Measurements from ENCODE around the gene C6orf132. TPM values are rescaled to one million over a fixed set of nuclear protein-coding genes. Genes with fewer than 3 reads are reported as not detected.

Gene C6orf132
- total and polyA plus RNA-seq, 2 experiments from 2014 or later = 22.2 to 40.9 TPM

- Mint-ChIP-seq H3K4me1 (peaks cover 30% of the 10 kb centered on the region), H3K4me3 (no peak overlapping the region), H3K27me3 (ENCODE audit: insufficient read depth, low read depth, poor library complexity) (peaks cover 10% of the 10 kb centered on the region), H3K9me3 (no peaks in the 10 kb centered on the region), H3K36me3 (ENCODE audit: low read depth) (no peaks in the 10 kb centered on the region), H3K27ac (no peak overlapping the region)
- DNase-seq (ENCODE audit: low spot score) = no peak
- Histone ChIP-seq H3K4me1 (ENCODE audit: insufficient read depth) (peaks cover 4% of the 10 kb centered on the region), H3K79me2 (replicated peaks; ENCODE audit: insufficient read depth) (no peaks in the 10 kb centered on the region), H3K36me3 (ENCODE audit: insufficient read depth) (no peaks in the 10 kb centered on the region), H3K27ac (ENCODE audit: low read depth) (no peak overlapping the region), H3K9me2 (ENCODE audit: insufficient read depth) (no peaks in the 10 kb centered on the region), H3F3A (replicated peaks; ENCODE audit: low read depth) (no peaks in the 10 kb centered on the region; the same call in 1 of the 2 replicates), H3K4me3 (no peak overlapping the region), H4K20me1 (replicated peaks; ENCODE audit: insufficient read depth) (no peaks in the 10 kb centered on the region), H2AFZ (no peak overlapping the region), H3K4me2 (no peak overlapping the region), H3K27me3 (ENCODE audit: insufficient read depth) (no peaks in the 10 kb centered on the region)
- TF ChIP-seq POLR2AphosphoS5 (IDR thresholded peaks at IDR 0.05; ENCODE audit: low read depth) = no peak
- TF ChIP-seq EZH2phosphoT487 (IDR thresholded peaks at IDR 0.05; ENCODE audit: unreplicated experiment) = no peak
- no peak for TF ChIP-seq ZNF462 (CRISPR knock-in tag; IDR thresholded peaks at IDR 0.05)
- no peak for TF ChIP-seq NANOG (IDR thresholded peaks at IDR 0.05; ENCODE audit: borderline replicate concordance)
- TF ChIP-seq ZNF331 (CRISPR knock-in tag; IDR thresholded peaks at IDR 0.05; ENCODE audit: low read depth) = no peak
- TF ChIP-seq JUNB (IDR thresholded peaks at IDR 0.05; ENCODE audit: unreplicated experiment) = no peak
- ATAC-seq = no peak
These were observed 46.0 kb upstream of the C6orf132 start for GRCh38 chr6:42188406-42188805.

- no peaks in the 10 kb centered on the region for H3K79me2 ChIP-seq (replicated peaks; ENCODE audit: insufficient read depth)
- no peaks in the 10 kb centered on the region for H3K9me3 Mint-ChIP-seq
- ATAC-seq (peak; percentile 41; the same call in 2 of the 3 replicates), DNase-seq (ENCODE audit: low spot score) (no peak)
- H3K4me2 ChIP-seq = no peak overlapping the region
- peaks cover 5% of the 10 kb centered on the region for H3K27me3 Mint-ChIP-seq (ENCODE audit: insufficient read depth, low read depth, poor library complexity)
- peaks cover 4% of the 10 kb centered on the region for H3K4me1 ChIP-seq (ENCODE audit: insufficient read depth)
- no peaks in the 10 kb centered on the region for H3K36me3 Mint-ChIP-seq (ENCODE audit: low read depth)
- no peaks in the 10 kb centered on the region for H3K36me3 ChIP-seq (ENCODE audit: insufficient read depth)
- no peaks in the 10 kb centered on the region for H4K20me1 ChIP-seq (replicated peaks; ENCODE audit: insufficient read depth)
- no peak overlapping the region for H3K27ac ChIP-seq (ENCODE audit: low read depth)
- no peak for TF ChIP-seq ZNF462 (CRISPR knock-in tag; IDR thresholded peaks at IDR 0.05)
- H3F3A ChIP-seq (replicated peaks; ENCODE audit: low read depth) = no peaks in the 10 kb centered on the region; the same call in 1 of the 2 replicates
- H2AFZ ChIP-seq = 0 out of 2 replicates have a peak overlapping the region, but pooled peaks have one; percentile 14
- no peak overlapping the region for H3K4me3 Mint-ChIP-seq
- peaks cover 24% of the 10 kb centered on the region for H3K4me1 Mint-ChIP-seq
- no peaks in the 10 kb centered on the region for H3K9me2 ChIP-seq (ENCODE audit: insufficient read depth)
- no peak overlapping the region for H3K27ac Mint-ChIP-seq
- no peaks in the 10 kb centered on the region for H3K27me3 ChIP-seq (ENCODE audit: insufficient read depth)
- no peak overlapping the region for H3K4me3 ChIP-seq
These were observed 43.2 kb upstream of the C6orf132 start for GRCh38 chr6:42185597-42185996.
